ENCODE measurements around the gene CCDC57.

- no peak for TF ChIP-seq CTCF (IDR thresholded peaks at IDR 0.05)
- TF ChIP-seq POLR2A (IDR thresholded peaks at IDR 0.05): no peak
Measured at GRCh38 chr17:82219753-82220709, 7.4 kb upstream of the CCDC57 start.

All from thyroid gland (tissue), 4 donors.